Caco-2 (cell line): Measurements from ENCODE around the gene SMDT1. TPM values are rescaled to one million over a fixed set of nuclear protein-coding genes. Genes with fewer than 3 reads are reported as not detected.
"Not testable (repeated sequence)": the region's sequence is repeated elsewhere in the genome, so short reads cannot be mapped to it uniquely, and the experiment has no call there.

Experiments
- BruUV-seq: library from RNA; stranded (reverse); fragments of 400-500 nt; replicated peaks from 2 replicates; lab custom pipeline; 2021; lab: Mats Ljungman, UMichigan
- CTCF ChIA-PET: fragments of 300-600 bp; sonication (Branson Sonifier 250); formaldehyde crosslinking; loops from one replicate; lab custom pipeline; 2022; ENCODE audit warnings: antibody characterized with exemption; lab: Charles Lee
- POLR2A ChIA-PET: fragments of 300-600 bp; sonication (Branson Sonifier 250); formaldehyde crosslinking; loops from one replicate; lab custom pipeline; 2022; ENCODE audit warnings: antibody characterized with exemption; lab: Charles Lee
- DNase-seq, 2 experiments: peaks; one replicate each; pipeline versions ENCODE4 v3.0.0 to v3.0.0-alpha.2; 2020 to 2022
- H3K27me3 ChIP-seq: replicated peaks from 2 replicates; pipeline ENCODE4 v1.6.0; 2011; ENCODE audit warnings: low read length; ENCODE audit not compliant: control insufficient read depth, insufficient read depth
- H3K36me3 ChIP-seq: 2 replicates; pipeline ENCODE4 v1.5.1; 2011; ENCODE audit warnings: low read length; ENCODE audit not compliant: control insufficient read depth, insufficient read depth
- H3K4me1 ChIP-seq: fragments of 250-450 bp; sonication (Bioruptor Pico); 2 replicates; pipeline ENCODE4 v1.5.1; 2020; ENCODE audit warnings: mild to moderate bottlenecking
- H3K4me3 ChIP-seq: 2 replicates; pipeline ENCODE4 v1.5.1; 2011; ENCODE audit warnings: low read depth, mild to moderate bottlenecking, control low read depth, low read length
- H3K9me3 ChIP-seq: fragments of 250-450 bp; sonication (Bioruptor Pico); 2 replicates; pipeline ENCODE4 v1.5.1; 2020; ENCODE audit warnings: mild to moderate bottlenecking, moderate library complexity
- H3K27ac Mint-ChIP-seq: one replicate; pipeline ENCODE4 v1.8.0; 2022; ENCODE audit warnings: mixed read lengths; ENCODE audit not compliant: unreplicated experiment
- H3K27me3 Mint-ChIP-seq: one replicate; pipeline ENCODE4 v1.8.0; 2022; ENCODE audit warnings: mixed read lengths; ENCODE audit not compliant: insufficient read depth, unreplicated experiment
- H3K36me3 Mint-ChIP-seq: one replicate; pipeline ENCODE4 v1.8.0; 2022; ENCODE audit warnings: mild to moderate bottlenecking, mixed read lengths; ENCODE audit not compliant: insufficient read depth, unreplicated experiment
- H3K4me1 Mint-ChIP-seq: one replicate; pipeline ENCODE4 v1.8.0; 2022; ENCODE audit warnings: low read depth, mixed read lengths; ENCODE audit not compliant: unreplicated experiment
- H3K4me3 Mint-ChIP-seq: one replicate; pipeline ENCODE4 v1.8.0; 2022; ENCODE audit warnings: mild to moderate bottlenecking, moderate library complexity, mixed read lengths; ENCODE audit not compliant: unreplicated experiment
- H3K9me3 Mint-ChIP-seq: one replicate; pipeline ENCODE4 v1.8.0; 2022; ENCODE audit warnings: mixed read lengths; ENCODE audit not compliant: unreplicated experiment
- intact Hi-C: fragments of 100-400 bp; cut with micrococcal nuclease; formaldehyde crosslinking; loops from one replicate; pipeline ENCODE4 v1.10.0; 2022; ENCODE audit not compliant: unreplicated experiment
- total RNA-seq: library from RNA; stranded (reverse); gene quantifications from 2 replicates; pipeline ENCODE4 v1.2.3, GENCODE V29; 2022
- TF ChIP-seq, protein P1 (sequence below), 2 experiments: fragments of 200-600 bp in 1 of 2; IDR thresholded peaks; 1 replicate in 1 of 2; 2 replicates in 1 of 2; pipeline versions ENCODE4 v1.5.1 to v1.8.0; 2011 to 2022; ENCODE audit warnings: antibody characterized with exemption in 1 of 2, control low read depth in 1 of 2, inconsistent platforms in 1 of 2, low read depth in 1 of 2, low read length in 1 of 2, mild to moderate bottlenecking in 1 of 2, moderate library complexity in 1 of 2; ENCODE audit not compliant: insufficient read depth in 1 of 2, severe bottlenecking in 1 of 2, unreplicated experiment in 1 of 2

SMDT1 gene
- total RNA-seq, 1 experiment from 2014 or later = 68.6 TPM

DNA sequence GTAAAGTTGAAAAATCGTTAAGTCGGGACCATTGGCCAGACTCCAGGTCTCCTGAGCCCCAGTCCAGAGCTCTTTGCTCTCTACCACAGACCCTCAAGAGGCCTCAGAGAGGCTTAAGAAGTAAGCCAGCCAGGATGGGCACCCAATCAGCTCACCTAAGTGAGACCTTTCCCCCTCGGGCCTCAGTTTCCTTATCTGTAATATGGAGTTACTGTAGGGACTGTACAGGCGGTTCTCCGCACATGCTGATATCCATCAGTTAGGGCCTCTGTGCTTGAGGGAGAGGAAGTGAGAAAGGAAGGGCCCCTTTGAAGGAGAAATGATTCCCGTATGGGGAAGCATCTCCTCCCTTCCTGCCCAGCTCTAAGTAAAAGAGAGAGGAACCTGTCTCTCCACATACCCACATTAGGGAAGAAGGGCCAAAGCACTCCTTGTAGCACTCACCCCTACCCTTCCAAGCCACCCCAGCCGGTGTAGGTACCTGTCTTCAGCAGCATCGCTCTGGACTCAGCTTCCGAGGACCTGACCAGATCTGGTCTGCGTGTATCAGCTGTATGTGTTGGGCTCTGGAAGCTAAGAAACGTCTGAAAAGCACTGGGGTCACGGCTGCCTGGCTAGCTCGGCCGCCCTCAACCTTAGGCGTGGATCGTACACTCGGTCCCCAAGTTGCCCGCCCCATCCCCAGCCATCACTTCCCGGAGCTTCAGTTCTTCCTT is 9.5 kb upstream of the SMDT1 start:
- CTCF ChIA-PET = interaction anchor here (1.5 kb wide), 1 partner anchor 123 kb away, joined by 4 read pairs; the partner anchor contains the start of gene CENPM
- peaks cover 25% of the 10 kb centered on the region for H3K4me1 ChIP-seq
- intact Hi-C loops = loop anchor here (1.0 to 10.0 kb wide), 6 partner anchors 9 to 545 kb away; partner anchors contain the start of genes CENPM, PMM1, POLDIP3 and SEPTIN3
- POLR2A ChIA-PET = interaction anchor here (0.6 to 1.5 kb wide), 2 partner anchors 10 to 18 kb away, joined by 6 to 8 read pairs; partner anchors contain the start of gene SMDT1
- TSS peak; percentile 74 for BruUV-seq
- TF ChIP-seq, protein P1, sequence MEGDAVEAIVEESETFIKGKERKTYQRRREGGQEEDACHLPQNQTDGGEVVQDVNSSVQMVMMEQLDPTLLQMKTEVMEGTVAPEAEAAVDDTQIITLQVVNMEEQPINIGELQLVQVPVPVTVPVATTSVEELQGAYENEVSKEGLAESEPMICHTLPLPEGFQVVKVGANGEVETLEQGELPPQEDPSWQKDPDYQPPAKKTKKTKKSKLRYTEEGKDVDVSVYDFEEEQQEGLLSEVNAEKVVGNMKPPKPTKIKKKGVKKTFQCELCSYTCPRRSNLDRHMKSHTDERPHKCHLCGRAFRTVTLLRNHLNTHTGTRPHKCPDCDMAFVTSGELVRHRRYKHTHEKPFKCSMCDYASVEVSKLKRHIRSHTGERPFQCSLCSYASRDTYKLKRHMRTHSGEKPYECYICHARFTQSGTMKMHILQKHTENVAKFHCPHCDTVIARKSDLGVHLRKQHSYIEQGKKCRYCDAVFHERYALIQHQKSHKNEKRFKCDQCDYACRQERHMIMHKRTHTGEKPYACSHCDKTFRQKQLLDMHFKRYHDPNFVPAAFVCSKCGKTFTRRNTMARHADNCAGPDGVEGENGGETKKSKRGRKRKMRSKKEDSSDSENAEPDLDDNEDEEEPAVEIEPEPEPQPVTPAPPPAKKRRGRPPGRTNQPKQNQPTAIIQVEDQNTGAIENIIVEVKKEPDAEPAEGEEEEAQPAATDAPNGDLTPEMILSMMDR (IDR thresholded peaks at IDR 0.05; ENCODE audit: insufficient read depth in 1 of 2, low read depth in 1 of 2, low read length in 1 of 2, severe bottlenecking in 1 of 2, unreplicated experiment in 1 of 2) = no peak
- H3K4me1 Mint-ChIP-seq = peaks cover 3% of the 10 kb centered on the region
- no peaks in the 10 kb centered on the region for H3K27me3 Mint-ChIP-seq
- no peaks in the 10 kb centered on the region for H3K27me3 ChIP-seq
- peak overlapping the region; percentile 92 for H3K4me3 Mint-ChIP-seq
- H3K4me3 ChIP-seq = peak overlapping the region; percentile 70
- H3K36me3 Mint-ChIP-seq = peaks cover 6% of the 10 kb centered on the region
- no peak for DNase-seq
- H3K9me3 Mint-ChIP-seq = no peaks in the 10 kb centered on the region
- no peaks in the 10 kb centered on the region; the same call in 1 of the 2 replicates for H3K36me3 ChIP-seq
- no peaks in the 10 kb centered on the region for H3K9me3 ChIP-seq
- peak overlapping the region; percentile 89 for H3K27ac Mint-ChIP-seq

GRCh38 chr22:42070517-42071422 is 8.7 kb upstream of the SMDT1 start, which contains the start of gene NAGA:
NAGA (minus strand) TSS chr22:42070812; CDS start chr22:42070297, 515 bp downstream.
- peak; percentile 94 to 96 for DNase-seq
- Mint-ChIP-seq H3K27ac (peak within 1 kb of the TSS; percentile 89), H3K27me3 (no peaks in the 10 kb centered on the region), H3K4me1 (peaks cover 5% of the 10 kb centered on the region), H3K9me3 (no peaks in the 10 kb centered on the region), H3K4me3 (peak within 1 kb of the TSS; percentile 92), H3K36me3 (peaks cover 10% of the 10 kb centered on the region)
- Histone ChIP-seq H3K9me3 (no peaks in the 10 kb centered on the region), H3K27me3 (no peaks in the 10 kb centered on the region), H3K4me1 (peaks cover 26% of the 10 kb centered on the region), H3K36me3 (no peaks in the 10 kb centered on the region; the same call in 1 of the 2 replicates), H3K4me3 (peak within 1 kb of the TSS; percentile 70)
- TF ChIP-seq, protein P1 (IDR thresholded peaks at IDR 0.05; ENCODE audit: insufficient read depth in 1 of 2, low read depth in 1 of 2, low read length in 1 of 2, severe bottlenecking in 1 of 2, unreplicated experiment in 1 of 2) = no peak
- ChIA-PET CTCF (interaction anchor here (0.8 to 1.5 kb wide), 3 partner anchors 20 to 145 kb away, joined by 3 to 4 read pairs (median 4); partner anchors contain the start of genes CENPM and NDUFA6), POLR2A (interaction anchor here (0.5 to 0.9 kb wide), 6 partner anchors 9 to 124 kb away, joined by 3 to 10 read pairs (median 4); partner anchors contain the start of genes CENPM and WBP2NL)
- intact Hi-C loops = loop anchor here (1.0 to 10.0 kb wide), 6 partner anchors 9 to 544 kb away; partner anchors contain the start of genes CENPM, PMM1, POLDIP3 and SEPTIN3
- BruUV-seq = TSS peak; percentile 35

GRCh38 chr22:42071508-42071907 is 8.0 kb upstream of the SMDT1 start:
- not testable (repeated sequence) for DNase-seq, H3K4me1 Mint-ChIP-seq, H3K36me3 ChIP-seq, BruUV-seq, H3K27me3 ChIP-seq, H3K9me3 ChIP-seq, H3K27me3 Mint-ChIP-seq, H3K9me3 Mint-ChIP-seq
- Histone ChIP-seq H3K4me3 (peak overlapping the region; percentile 70), H3K4me1 (peaks cover 26% of the 10 kb centered on the region)
- intact Hi-C loops = loop anchor here (5.0 to 10.0 kb wide), 5 partner anchors 104 to 543 kb away; partner anchors contain the start of genes CENPM, PMM1, POLDIP3 and SEPTIN3
- POLR2A ChIA-PET = interaction anchor here (0.5 to 0.9 kb wide), 4 partner anchors 9 to 125 kb away, joined by 3 to 10 read pairs (median 4); partner anchors contain the start of genes CENPM and WBP2NL
- CTCF ChIA-PET = interaction anchor here (0.6 to 1.5 kb wide), 4 partner anchors 19 to 146 kb away, joined by 3 to 4 read pairs (median 4); partner anchors contain the start of genes CENPM and NDUFA6
- H3K36me3 Mint-ChIP-seq = peaks cover 17% of the 10 kb centered on the region
- H3K27ac Mint-ChIP-seq = peak overlapping the region; percentile 89
- H3K4me3 Mint-ChIP-seq = peak overlapping the region; percentile 92
